Liver (tissue), 9 donors: ENCODE measurements around the gene GZMM. TPM values are rescaled to one million over a fixed set of nuclear protein-coding genes. Genes with fewer than 3 reads are reported as not detected.

Experiments
- DNase-seq: peaks from one replicate; pipeline ENCODE4 v3.0.0-alpha.2; 2017; ENCODE audit warnings: low spot score
- H3K27ac ChIP-seq, 2 donors: one replicate each; pipeline ENCODE4 v1.7.0; 2013; ENCODE audit warnings: inconsistent platforms in 2 of 2, low read length in 2 of 2, control low read depth in 1 of 2, low read depth in 1 of 2, mild to moderate bottlenecking in 1 of 2
- H3K27me3 ChIP-seq, 4 donors: one replicate each; pipeline versions ENCODE4 v1.6.1 to v1.7.0; 2013; ENCODE audit warnings: low read length in 3 of 4, inconsistent platforms in 1 of 4, mild to moderate bottlenecking in 1 of 4, moderate library complexity in 1 of 4; ENCODE audit not compliant: control insufficient read depth in 4 of 4, insufficient read depth in 4 of 4
- H3K36me3 ChIP-seq, 4 donors: one replicate each; pipeline versions ENCODE4 v1.6.1 to v1.7.0; 2013; ENCODE audit warnings: low read length in 3 of 4, mild to moderate bottlenecking in 3 of 4, low read depth in 1 of 4, moderate library complexity in 1 of 4; ENCODE audit not compliant: control insufficient read depth in 4 of 4, insufficient read depth in 3 of 4
- H3K4me1 ChIP-seq, 4 donors: one replicate each; pipeline versions ENCODE4 v1.6.1 to v1.7.0; 2013; ENCODE audit warnings: low read length in 3 of 4, mild to moderate bottlenecking in 3 of 4, moderate library complexity in 1 of 4; ENCODE audit not compliant: control insufficient read depth in 4 of 4, insufficient read depth in 4 of 4
- H3K4me3 ChIP-seq, 3 donors: one replicate each; pipeline versions ENCODE4 v1.6.1 to v1.7.0; 2013; ENCODE audit warnings: low read length in 3 of 3, control low read depth in 1 of 3, low read depth in 1 of 3, mild to moderate bottlenecking in 1 of 3
- H3K9ac ChIP-seq, 2 donors: one replicate each; pipeline ENCODE4 v1.7.0; 2013; ENCODE audit warnings: low read length in 2 of 2, mild to moderate bottlenecking in 2 of 2, moderate library complexity in 2 of 2, control low read depth in 1 of 2, low read depth in 1 of 2
- H3K9me3 ChIP-seq, 4 donors: one replicate each; pipeline versions ENCODE4 v1.6.1 to v1.7.0; 2013; ENCODE audit warnings: low read length in 3 of 4; ENCODE audit not compliant: control insufficient read depth in 4 of 4
- FOXA1 ChIP-seq: IDR thresholded peaks from 2 replicates; pipeline ENCODE4 v1.6.1; 2016; ENCODE audit warnings: antibody characterized with exemption
- FOXA2 ChIP-seq: IDR thresholded peaks from 2 replicates; pipeline ENCODE4 v1.6.1; 2016; ENCODE audit warnings: antibody characterized with exemption
- GABPA ChIP-seq, 2 donors: IDR thresholded peaks in 1 of 2; conservative IDR thresholded peaks in 1 of 2; 2 replicates each; pipeline ENCODE4 v1.6.1; 2016; ENCODE audit warnings: antibody characterized with exemption in 2 of 2, mild to moderate bottlenecking in 1 of 2, moderate library complexity in 1 of 2
- HNF4A ChIP-seq, 2 donors: conservative IDR thresholded peaks; 2 replicates each; pipeline ENCODE4 v1.6.1; 2016; ENCODE audit warnings: antibody characterized with exemption in 2 of 2, mild to moderate bottlenecking in 2 of 2
- JUND ChIP-seq, 2 donors: IDR thresholded peaks; 2 replicates each; pipeline ENCODE4 v1.6.1; 2016; ENCODE audit warnings: antibody characterized with exemption in 2 of 2
- MAX ChIP-seq: IDR thresholded peaks from 2 replicates; pipeline ENCODE4 v1.6.1; 2016; ENCODE audit warnings: antibody characterized with exemption
- RAD21 ChIP-seq, 2 donors: IDR thresholded peaks; 2 replicates each; pipeline ENCODE4 v1.6.1; 2016; ENCODE audit warnings: antibody characterized with exemption in 2 of 2, mild to moderate bottlenecking in 2 of 2
- REST ChIP-seq: IDR thresholded peaks from 2 replicates; pipeline ENCODE4 v1.6.1; 2016; ENCODE audit warnings: antibody characterized with exemption, mild to moderate bottlenecking
- RXRA ChIP-seq, 2 donors: IDR thresholded peaks; 2 replicates each; pipeline ENCODE4 v1.6.1; 2017 to 2018; ENCODE audit warnings: antibody characterized with exemption in 2 of 2, mild to moderate bottlenecking in 1 of 2
- SP1 ChIP-seq: IDR thresholded peaks from 2 replicates; pipeline ENCODE4 v1.6.1; 2018; ENCODE audit warnings: antibody characterized with exemption, mild to moderate bottlenecking
- YY1 ChIP-seq: IDR thresholded peaks from 2 replicates; pipeline ENCODE4 v1.6.1; 2016; ENCODE audit warnings: antibody characterized with exemption, mild to moderate bottlenecking
- ZBTB33 ChIP-seq: IDR thresholded peaks from 2 replicates; pipeline ENCODE4 v1.6.1; 2016; ENCODE audit warnings: antibody characterized with exemption
- WGBS: extraction: QIAGEN DNeasy Blood & Tissue Kit; methylation state at CpG from one replicate; pipeline ENCODE4 v1.1.7; 2013; 5-methylcytosine and 5-hydroxymethylcytosine counted together
- polyA plus RNA-seq, 2 donors: library from polyadenylated mRNA; stranded (reverse) in 1 of 2; unstranded in 1 of 2; fragments of 200-250 nt in 1 of 2; fragments of >200 nt in 1 of 2; fragmentation: Nextera tagmentation in 1 of 2; extraction: Ambion mirVana in 1 of 2; gene quantifications; one replicate each; pipeline versions ENCODE4 v1.2.1 to v1.2.3, GENCODE V29; 2013 to 2015
- total RNA-seq, 2 donors: library from RNA; depleted of rRNA; stranded (reverse); fragments of >200 nt; gene quantifications; one replicate each; pipeline ENCODE4 v1.2.3, GENCODE V29; 2014
- donor health status: healthy.
- donor health status: healthy.
- donor health status: healthy.
- donor health status: healthy.
- donor health status: healthy.

The GZMM gene
- total and polyA plus RNA-seq, 4 donors = 0.28 to 1.3 (median 1.1) TPM

GRCh38 chr19:558770-559439 is 15.1 kb downstream of the GZMM start (continued):
- TF ChIP-seq REST (no peak), MAX (no peak)

- Histone ChIP-seq H3K9me3 (no peaks in the 10 kb centered on the region), H3K4me3 (no peak overlapping the region), H3K36me3 (no peaks in the 10 kb centered on the region), H3K27me3 (no peaks in the 10 kb centered on the region), H3K9ac (no peak overlapping the region), H3K4me1 (peaks cover 0 to 3% (median 1%) of the 10 kb centered on the region in 4 donors), H3K27ac (no peak overlapping the region)
- 85% methylated on average over 12 of the region's 12 CpGs for WGBS
- DNase-seq = no peak
- TF ChIP-seq YY1 (no peak), GABPA (IDR thresholded peaks at IDR 0.05 in 1 of 2, conservative IDR thresholded peaks at IDR 0.05 in 1 of 2) (no peak), SP1 (no peak), HNF4A (conservative IDR thresholded peaks at IDR 0.05) (no peak), RAD21 (IDR thresholded peaks at IDR 0.05) (no peak), JUND (IDR thresholded peaks at IDR 0.05) (no peak), FOXA1 (no peak), ZBTB33 (no peak), MAX (no peak), RXRA (IDR thresholded peaks at IDR 0.05) (no peak)
Observed at GRCh38 chr19:560121-560520, 16.3 kb downstream of the GZMM start.

- H3K27me3 ChIP-seq = no peaks in the 10 kb centered on the region
- TF ChIP-seq FOXA2 = no peak
- TF ChIP-seq SP1 = peak; percentile 24
- peak; percentile 5 to 13 for TF ChIP-seq RXRA (IDR thresholded peaks at IDR 0.05)
- peak; percentile 68 for DNase-seq
- H3K9ac ChIP-seq = no peak overlapping the region
- H3K36me3 ChIP-seq = no peaks in the 10 kb centered on the region
- peak overlapping the region; percentile 12 to 26 for H3K27ac ChIP-seq
- H3K4me3 ChIP-seq = no peak overlapping the region
- peaks cover 0 to 7% (median 4%) of the 10 kb centered on the region in 4 donors for H3K4me1 ChIP-seq
- 61% methylated on average over 18 of the region's 19 CpGs for WGBS
- H3K9me3 ChIP-seq = no peaks in the 10 kb centered on the region
Observed at GRCh38 chr19:566403-566802, 22.6 kb downstream of the GZMM start.
